Hepatocyte (in vitro differentiated cells): ENCODE measurements around the gene JAKMIP1.

Experiments
- CTCF ChIP-seq: fragments of 200-600 bp; sonication (generic); IDR thresholded peaks from 2 replicates; pipeline ENCODE4 v1.5.1; 2016; ENCODE audit warnings: antibody characterized with exemption, mild to moderate bottlenecking; ENCODE audit not compliant: poor library complexity
- EZH2 ChIP-seq: fragments of 200-600 bp; sonication (generic); IDR thresholded peaks from 2 replicates; pipeline ENCODE4 v1.6.1; 2016; ENCODE audit warnings: antibody characterized with exemption, mild to moderate bottlenecking, borderline replicate concordance
- EZH2phosphoT487 ChIP-seq: fragments of 200-600 bp; sonication (generic); IDR thresholded peaks from one replicate; pipeline ENCODE4 v1.6.1; 2018; ENCODE audit warnings: antibody characterized with exemption, mild to moderate bottlenecking, low read depth, moderate library complexity; ENCODE audit not compliant: unreplicated experiment, severe bottlenecking

- no peak for TF ChIP-seq EZH2
- TF ChIP-seq CTCF = no peak
- TF ChIP-seq EZH2phosphoT487 = no peak
Measured at GRCh38 chr4:6020613-6021012, 179.7 kb downstream of the JAKMIP1 start.
